ENCODE results near the gene LURAP1L. TPM values are rescaled to one million over a fixed set of nuclear protein-coding genes. Genes with fewer than 3 reads are reported as not detected.

Gene LURAP1L
- total and polyA plus RNA-seq, 2 of the 4 experiments (the other 2 are of a cell fraction) = 6.1 to 10.6 TPM

DNA sequence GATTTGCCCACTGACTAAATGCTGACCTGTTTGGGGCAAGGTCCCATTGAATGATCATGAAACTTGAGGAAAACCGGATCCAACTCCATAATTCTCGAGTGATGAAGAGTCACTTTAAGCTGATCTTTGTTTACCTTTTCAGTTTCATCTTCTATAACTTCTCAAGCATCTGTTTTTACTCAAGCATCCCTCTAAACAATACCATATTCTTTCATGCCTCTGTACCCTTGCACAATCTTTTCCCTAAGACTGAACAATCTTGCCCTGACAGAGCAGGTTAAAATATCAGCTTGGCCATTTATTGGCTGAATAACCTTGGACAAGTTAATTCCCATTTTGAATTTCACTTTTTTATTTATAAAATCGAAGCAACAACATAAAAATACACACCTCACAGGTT is 41.8 kb upstream of the LURAP1L start:
- in situ Hi-C loops (cut with MboI; ENCODE audit: low sequenced_read_pairs) = no loop called here
- WGBS, 2 experiments (ENCODE audit: extremely low coverage in 2 of 2, insufficient read length in 1 of 2) = 88% methylated on average over 2 of the region's 3 CpGs; no CpG with 5 or more reads in 1 of the 2 experiments
- Histone ChIP-seq H3K9me3 (ENCODE audit: control insufficient read depth, insufficient read depth, low read length) (peaks cover 6% of the 10 kb centered on the region), H3K23ac (ENCODE audit: low read depth, low read length) (no peak overlapping the region), H2BK20ac (ENCODE audit: low read depth, low read length) (no peak overlapping the region), H3K4me1 (ENCODE audit: control insufficient read depth, insufficient read depth, low read length) (no peaks in the 10 kb centered on the region), H2AK5ac (ENCODE audit: low read depth, low read length) (no peak overlapping the region), H3K27me3 (ENCODE audit: control insufficient read depth, insufficient read depth, low read length) (no peaks in the 10 kb centered on the region; the same call in 1 of the 2 replicates), H2BK5ac (ENCODE audit: low read depth, low read length, poor library complexity, severe bottlenecking) (no peak overlapping the region), H3K4ac (ENCODE audit: low read depth, low read length) (no peak overlapping the region), H3K4me2 (ENCODE audit: low read depth, low read length) (no peak overlapping the region), H3K18ac (ENCODE audit: low read depth, low read length) (no peak overlapping the region), H2BK120ac (ENCODE audit: low read depth, low read length) (no peak overlapping the region), H4K5ac (ENCODE audit: low read depth, low read length) (no peak overlapping the region), H2AFZ (replicated peaks; ENCODE audit: low read length, poor library complexity) (no peak overlapping the region), H3K9ac (ENCODE audit: low read depth, low read length) (no peak overlapping the region), H3K36me3 (ENCODE audit: control insufficient read depth, insufficient read depth, low read length) (no peaks in the 10 kb centered on the region), H3K56ac (ENCODE audit: extremely low read depth, insufficient read depth, low read length) (no peak overlapping the region), H3K14ac (replicated peaks; ENCODE audit: low read depth, low read length) (no peak overlapping the region), H4K20me1 (ENCODE audit: insufficient read depth, low read length) (no peaks in the 10 kb centered on the region), H3K4me3 (ENCODE audit: insufficient read depth, low read depth, low read length) (no peak overlapping the region), H2AK9ac (replicated peaks; ENCODE audit: low read depth, low read length, poor library complexity) (no peak overlapping the region), H2BK15ac (ENCODE audit: low read depth, low read length) (no peak overlapping the region), H3K79me1 (ENCODE audit: low read depth in 1 of 2, low read length in 2 of 2) (no peaks in the 10 kb centered on the region), H3K9me1 (ENCODE audit: insufficient read depth, low read length) (no peaks in the 10 kb centered on the region), H4K8ac (ENCODE audit: low read depth in 2 of 2, low read length in 2 of 2) (no peak overlapping the region), H4K91ac (ENCODE audit: insufficient read depth, low read depth, low read length) (no peak overlapping the region), H3K27ac (ENCODE audit: insufficient read depth, low read length) (no peak overlapping the region)
- ATAC-seq (ENCODE audit: low read depth) (no peak), DNase-seq (no peak)
- intact Hi-C loops (cut with micrococcal nuclease) = no loop called here
- ChIA-PET POLR2A (ENCODE audit: unreplicated experiment) (no interaction called here), CTCF (interaction anchor here (0.6 to 1.2 kb wide), 3 partner anchors 11 to 1653 kb away, joined by 3 read pairs; no protein-coding TSS in a partner anchor)
- dilution Hi-C loops (cut with HindIII; ENCODE audit: low sequenced_read_pairs, unreplicated experiment) = no loop called here
- no TSS peak for BruUV-seq (replicated peaks)
- TF ChIP-seq RFX5 (IDR thresholded peaks at IDR 0.05; ENCODE audit: low read depth, low read length) = no peak
- no peak for TF ChIP-seq POLR2A (IDR thresholded peaks at IDR 0.05; ENCODE audit: low read depth, low read length)
- no peak for TF ChIP-seq RCOR1 (IDR thresholded peaks at IDR 0.05; ENCODE audit: insufficient replicate concordance, low read length)
- no peak for TF ChIP-seq CEBPB (IDR thresholded peaks at IDR 0.05; ENCODE audit: low read depth, low read length)
- TF ChIP-seq, protein P1, sequence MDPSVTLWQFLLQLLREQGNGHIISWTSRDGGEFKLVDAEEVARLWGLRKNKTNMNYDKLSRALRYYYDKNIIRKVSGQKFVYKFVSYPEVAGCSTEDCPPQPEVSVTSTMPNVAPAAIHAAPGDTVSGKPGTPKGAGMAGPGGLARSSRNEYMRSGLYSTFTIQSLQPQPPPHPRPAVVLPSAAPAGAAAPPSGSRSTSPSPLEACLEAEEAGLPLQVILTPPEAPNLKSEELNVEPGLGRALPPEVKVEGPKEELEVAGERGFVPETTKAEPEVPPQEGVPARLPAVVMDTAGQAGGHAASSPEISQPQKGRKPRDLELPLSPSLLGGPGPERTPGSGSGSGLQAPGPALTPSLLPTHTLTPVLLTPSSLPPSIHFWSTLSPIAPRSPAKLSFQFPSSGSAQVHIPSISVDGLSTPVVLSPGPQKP (IDR thresholded peaks at IDR 0.05; ENCODE audit: borderline replicate concordance, low read depth, low read length) = no peak
- TF ChIP-seq CHD1 (IDR thresholded peaks at IDR 0.05; ENCODE audit: low read depth, low read length) = no peak
- TF ChIP-seq MXI1 (IDR thresholded peaks at IDR 0.05; ENCODE audit: borderline replicate concordance, low read depth, low read length) = no peak
- no peak for TF ChIP-seq MAZ (IDR thresholded peaks at IDR 0.05; ENCODE audit: borderline replicate concordance, low read depth, low read length)
- TF ChIP-seq, protein P2, sequence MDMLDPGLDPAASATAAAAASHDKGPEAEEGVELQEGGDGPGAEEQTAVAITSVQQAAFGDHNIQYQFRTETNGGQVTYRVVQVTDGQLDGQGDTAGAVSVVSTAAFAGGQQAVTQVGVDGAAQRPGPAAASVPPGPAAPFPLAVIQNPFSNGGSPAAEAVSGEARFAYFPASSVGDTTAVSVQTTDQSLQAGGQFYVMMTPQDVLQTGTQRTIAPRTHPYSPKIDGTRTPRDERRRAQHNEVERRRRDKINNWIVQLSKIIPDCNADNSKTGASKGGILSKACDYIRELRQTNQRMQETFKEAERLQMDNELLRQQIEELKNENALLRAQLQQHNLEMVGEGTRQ (IDR thresholded peaks at IDR 0.05; ENCODE audit: low read depth, low read length) = no peak
- TF ChIP-seq NFE2L2 (IDR thresholded peaks at IDR 0.05; ENCODE audit: low read depth, low read length) = no peak
- TF ChIP-seq, protein P3, sequence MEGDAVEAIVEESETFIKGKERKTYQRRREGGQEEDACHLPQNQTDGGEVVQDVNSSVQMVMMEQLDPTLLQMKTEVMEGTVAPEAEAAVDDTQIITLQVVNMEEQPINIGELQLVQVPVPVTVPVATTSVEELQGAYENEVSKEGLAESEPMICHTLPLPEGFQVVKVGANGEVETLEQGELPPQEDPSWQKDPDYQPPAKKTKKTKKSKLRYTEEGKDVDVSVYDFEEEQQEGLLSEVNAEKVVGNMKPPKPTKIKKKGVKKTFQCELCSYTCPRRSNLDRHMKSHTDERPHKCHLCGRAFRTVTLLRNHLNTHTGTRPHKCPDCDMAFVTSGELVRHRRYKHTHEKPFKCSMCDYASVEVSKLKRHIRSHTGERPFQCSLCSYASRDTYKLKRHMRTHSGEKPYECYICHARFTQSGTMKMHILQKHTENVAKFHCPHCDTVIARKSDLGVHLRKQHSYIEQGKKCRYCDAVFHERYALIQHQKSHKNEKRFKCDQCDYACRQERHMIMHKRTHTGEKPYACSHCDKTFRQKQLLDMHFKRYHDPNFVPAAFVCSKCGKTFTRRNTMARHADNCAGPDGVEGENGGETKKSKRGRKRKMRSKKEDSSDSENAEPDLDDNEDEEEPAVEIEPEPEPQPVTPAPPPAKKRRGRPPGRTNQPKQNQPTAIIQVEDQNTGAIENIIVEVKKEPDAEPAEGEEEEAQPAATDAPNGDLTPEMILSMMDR (conservative IDR thresholded peaks at IDR 0.05; ENCODE audit: low read depth, low read length) = no peak
- TF ChIP-seq RAD21 (IDR thresholded peaks at IDR 0.05; ENCODE audit: low read length) = no peak

All from IMR-90 (cell line).